H9 (cell line): ENCODE measurements around the gene DDX1. TPM values are rescaled to one million over a fixed set of nuclear protein-coding genes. Genes with fewer than 3 reads are reported as not detected.

Source experiments
- DNase-seq: peaks from one replicate; pipeline ENCODE4 v3.0.0-alpha.2; 2017
- H2AFZ ChIP-seq: one replicate; pipeline ENCODE4 v1.6.1; 2013; ENCODE audit warnings: mild to moderate bottlenecking, low read length, control low read depth, moderate library complexity
- H2AK5ac ChIP-seq: 2 replicates; pipeline ENCODE4 v1.6.1; 2013; ENCODE audit warnings: low read length, control low read depth, mixed read lengths; ENCODE audit not compliant: insufficient read length
- H2BK120ac ChIP-seq: one replicate; pipeline ENCODE4 v1.6.1; 2013; ENCODE audit warnings: low read depth, mild to moderate bottlenecking, low read length, control low read depth, inconsistent platforms; ENCODE audit not compliant: poor library complexity, severe bottlenecking
- H2BK12ac ChIP-seq: 2 replicates; pipeline ENCODE4 v1.6.1; 2013; ENCODE audit warnings: low read length, control low read depth, mixed read lengths, low read depth; ENCODE audit not compliant: insufficient read length
- H2BK15ac ChIP-seq: 2 replicates; pipeline ENCODE4 v1.6.1; 2013; ENCODE audit warnings: low read depth, low read length, control low read depth
- H2BK20ac ChIP-seq: one replicate; pipeline ENCODE4 v1.6.1; 2013; ENCODE audit warnings: low read depth, mild to moderate bottlenecking, low read length, control low read depth, inconsistent platforms; ENCODE audit not compliant: poor library complexity, severe bottlenecking
- H2BK5ac ChIP-seq: 2 replicates; pipeline ENCODE4 v1.6.1; 2013; ENCODE audit warnings: low read length, control low read depth, mixed read lengths; ENCODE audit not compliant: insufficient read length
- H3K14ac ChIP-seq: 2 replicates; pipeline ENCODE4 v1.6.1; 2013; ENCODE audit warnings: low read length, control low read depth; ENCODE audit not compliant: insufficient read depth
- H3K18ac ChIP-seq: 2 replicates; pipeline ENCODE4 v1.6.1; 2013; ENCODE audit warnings: low read depth, mild to moderate bottlenecking, mixed read lengths, low read length, control low read depth; ENCODE audit not compliant: insufficient read length
- H3K23ac ChIP-seq: 2 replicates; pipeline ENCODE4 v1.6.1; 2013; ENCODE audit warnings: low read length, control low read depth, mixed read lengths, low read depth; ENCODE audit not compliant: insufficient read length
- H3K23me2 ChIP-seq: 2 replicates; pipeline ENCODE4 v1.6.1; 2013; ENCODE audit warnings: low read depth, mild to moderate bottlenecking, mixed read lengths, low read length, control low read depth; ENCODE audit not compliant: insufficient read length, poor library complexity, severe bottlenecking
- H3K27ac ChIP-seq: 2 replicates; pipeline ENCODE4 v1.5.1; 2013; ENCODE audit warnings: low read length, control low read depth, mixed read lengths, low read depth; ENCODE audit not compliant: insufficient read length
- H3K27me3 ChIP-seq: 2 replicates; pipeline ENCODE4 v1.6.1; 2013; ENCODE audit warnings: low read length, control low read depth, inconsistent platforms; ENCODE audit not compliant: insufficient read depth
- H3K4ac ChIP-seq: 2 replicates; pipeline ENCODE4 v1.6.1; 2013; ENCODE audit warnings: low read depth, mild to moderate bottlenecking, control low read depth, inconsistent platforms, low read length, moderate library complexity
- H3K4me1 ChIP-seq: 2 replicates; pipeline ENCODE4 v1.6.1; 2013; ENCODE audit warnings: low read length, control low read depth, inconsistent platforms; ENCODE audit not compliant: insufficient read depth
- H3K4me2 ChIP-seq: 2 replicates; pipeline ENCODE4 v1.6.1; 2013; ENCODE audit warnings: low read length, control low read depth, mixed read lengths; ENCODE audit not compliant: insufficient read length, insufficient read depth
- H3K56ac ChIP-seq: 2 replicates; pipeline ENCODE4 v1.6.1; 2013; ENCODE audit warnings: low read depth, mild to moderate bottlenecking, mixed read lengths, low read length, control low read depth; ENCODE audit not compliant: insufficient read length
- H3K79me1 ChIP-seq: 2 replicates; pipeline ENCODE4 v1.6.1; 2013; ENCODE audit warnings: low read depth, mild to moderate bottlenecking, moderate library complexity, low read length, control low read depth, inconsistent platforms; ENCODE audit not compliant: insufficient read depth, poor library complexity, severe bottlenecking
- H3K79me2 ChIP-seq: 2 replicates; pipeline ENCODE4 v1.6.1; 2013; ENCODE audit warnings: low read length, control low read depth, inconsistent platforms; ENCODE audit not compliant: insufficient read depth
- H3K9ac ChIP-seq: 2 replicates; pipeline ENCODE4 v1.6.1; 2013; ENCODE audit warnings: low read length, control low read depth, mixed read lengths; ENCODE audit not compliant: insufficient read length; ENCODE audit errors: extremely low read depth
- H3K9me3 ChIP-seq: one replicate; pipeline ENCODE4 v1.6.1; 2013; ENCODE audit warnings: low read depth, low read length, inconsistent platforms; ENCODE audit not compliant: control insufficient read depth
- H3T11ph ChIP-seq: one replicate; pipeline ENCODE4 v1.6.1; 2013; ENCODE audit warnings: mild to moderate bottlenecking, low read length, control low read depth, inconsistent platforms
- H4K20me1 ChIP-seq: one replicate; pipeline ENCODE4 v1.6.1; 2013; ENCODE audit not compliant: control insufficient read depth, insufficient read length, insufficient read depth
- H4K5ac ChIP-seq: 2 replicates; pipeline ENCODE4 v1.6.1; 2013; ENCODE audit warnings: low read depth, mild to moderate bottlenecking, mixed read lengths, low read length, control low read depth; ENCODE audit not compliant: insufficient read length
- H4K8ac ChIP-seq: replicated peaks from 2 replicates; pipeline ENCODE4 v1.6.1; 2013; ENCODE audit warnings: low read length, control low read depth, mixed read lengths, low read depth; ENCODE audit not compliant: insufficient read length
- H4K91ac ChIP-seq: 2 replicates; pipeline ENCODE4 v1.6.1; 2013; ENCODE audit warnings: low read depth, mild to moderate bottlenecking, moderate library complexity, mixed read lengths, low read length, control low read depth; ENCODE audit not compliant: insufficient read length
- H3K27ac Mint-ChIP-seq, 3 experiments: 2 replicates in 2 of 3; 3 replicates in 1 of 3; pipeline ENCODE4 v1.8.0; 2020 to 2021; ENCODE audit warnings: mixed read lengths in 3 of 3, mild to moderate bottlenecking in 1 of 3, moderate library complexity in 1 of 3
- H3K27me3 Mint-ChIP-seq: 2 replicates; pipeline ENCODE4 v1.8.0; 2021; ENCODE audit warnings: low read depth, mild to moderate bottlenecking, moderate library complexity, mixed read lengths
- H3K36me3 Mint-ChIP-seq, 3 experiments: 2 replicates in 2 of 3; 3 replicates in 1 of 3; pipeline ENCODE4 v1.8.0; 2020 to 2021; ENCODE audit warnings: low read depth in 3 of 3, mixed read lengths in 3 of 3; ENCODE audit not compliant: insufficient read depth in 1 of 3
- H3K4me1 Mint-ChIP-seq, 2 experiments: 2 replicates each; pipeline ENCODE4 v1.8.0; 2020; ENCODE audit warnings: mixed read lengths in 2 of 2
- H3K4me3 Mint-ChIP-seq, 2 experiments: 2 replicates in 1 of 2; 3 replicates in 1 of 2; pipeline ENCODE4 v1.8.0; 2020 to 2021; ENCODE audit warnings: mild to moderate bottlenecking in 2 of 2, mixed read lengths in 2 of 2, moderate library complexity in 1 of 2
- H3K9me3 Mint-ChIP-seq, 2 experiments: 2 replicates in 1 of 2; 3 replicates in 1 of 2; pipeline ENCODE4 v1.8.0; 2020; ENCODE audit warnings: mild to moderate bottlenecking in 2 of 2, mixed read lengths in 2 of 2, moderate library complexity in 1 of 2
- WGBS: extraction: QIAGEN DNeasy Blood & Tissue Kit; methylation state at CpG from one replicate; pipeline ENCODE4 v1.1.7; 2013; ENCODE audit warnings: missing lambda C conversion rate, low lambda C conversion rate, mixed read lengths; ENCODE audit not compliant: insufficient read length; ENCODE audit errors: extremely low coverage; 5-methylcytosine and 5-hydroxymethylcytosine counted together
- total RNA-seq: library from RNA; stranded (reverse); gene quantifications from 2 replicates; pipeline ENCODE4 v1.2.1, GENCODE V29; 2021
- TF ChIP-seq, protein P1 (sequence below): fragments of 200-600 bp; sonication (generic); conservative IDR thresholded peaks from 3 replicates; pipeline ENCODE4 v1.8.0; 2021; ENCODE audit warnings: antibody characterized with exemption, mild to moderate bottlenecking

The DDX1 gene
- total RNA-seq, 1 experiment from 2014 or later = 120 TPM

DNA sequence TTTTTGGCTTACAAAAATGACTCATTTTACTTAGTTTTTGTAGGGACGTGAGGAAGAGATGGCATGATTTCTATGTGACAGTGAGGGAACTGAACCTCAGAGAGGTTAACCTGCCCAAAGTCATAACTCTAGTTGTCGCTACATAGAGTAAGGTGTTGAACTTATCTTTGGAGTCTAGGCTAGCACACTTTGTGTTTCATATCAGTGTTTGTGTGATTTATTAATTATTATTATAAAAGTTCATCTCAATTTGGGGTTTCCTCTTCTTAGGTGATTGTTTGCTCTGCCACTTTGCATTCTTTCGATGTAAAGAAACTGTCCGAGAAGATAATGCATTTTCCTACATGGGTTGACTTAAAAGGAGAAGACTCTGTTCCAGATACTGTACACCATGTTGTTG is 28.3 kb downstream of the DDX1 start:
- H2AFZ ChIP-seq = no peak overlapping the region
- no peak overlapping the region for H3K18ac ChIP-seq
- H2BK15ac ChIP-seq = no peak overlapping the region
- H3K9me3 Mint-ChIP-seq = no peaks in the 10 kb centered on the region
- no peaks in the 10 kb centered on the region for H3K27me3 ChIP-seq
- no peak overlapping the region for H3K27ac Mint-ChIP-seq
- no peak overlapping the region for H3K14ac ChIP-seq
- H3K4me2 ChIP-seq = no peak overlapping the region
- no CpG with 5 or more reads among the region's 4 CpGs for WGBS
- no peak overlapping the region for H4K91ac ChIP-seq
- no peak overlapping the region for H3K23ac ChIP-seq
- H4K8ac ChIP-seq = no peak overlapping the region
- no peak overlapping the region for H2AK5ac ChIP-seq
- no peaks in the 10 kb centered on the region for H3K79me1 ChIP-seq
- no peak overlapping the region for H3K4ac ChIP-seq
- H3K27me3 Mint-ChIP-seq = no peaks in the 10 kb centered on the region
- H3K36me3 Mint-ChIP-seq = peaks cover 24 to 74% (median 57%) of the 10 kb centered on the region in 3 experiments; a peak in 6 of 7 replicates
- no peak overlapping the region for H2BK120ac ChIP-seq
- H3K27ac ChIP-seq = no peak overlapping the region
- no peaks in the 10 kb centered on the region for H3K4me1 Mint-ChIP-seq
- TF ChIP-seq, protein P1, sequence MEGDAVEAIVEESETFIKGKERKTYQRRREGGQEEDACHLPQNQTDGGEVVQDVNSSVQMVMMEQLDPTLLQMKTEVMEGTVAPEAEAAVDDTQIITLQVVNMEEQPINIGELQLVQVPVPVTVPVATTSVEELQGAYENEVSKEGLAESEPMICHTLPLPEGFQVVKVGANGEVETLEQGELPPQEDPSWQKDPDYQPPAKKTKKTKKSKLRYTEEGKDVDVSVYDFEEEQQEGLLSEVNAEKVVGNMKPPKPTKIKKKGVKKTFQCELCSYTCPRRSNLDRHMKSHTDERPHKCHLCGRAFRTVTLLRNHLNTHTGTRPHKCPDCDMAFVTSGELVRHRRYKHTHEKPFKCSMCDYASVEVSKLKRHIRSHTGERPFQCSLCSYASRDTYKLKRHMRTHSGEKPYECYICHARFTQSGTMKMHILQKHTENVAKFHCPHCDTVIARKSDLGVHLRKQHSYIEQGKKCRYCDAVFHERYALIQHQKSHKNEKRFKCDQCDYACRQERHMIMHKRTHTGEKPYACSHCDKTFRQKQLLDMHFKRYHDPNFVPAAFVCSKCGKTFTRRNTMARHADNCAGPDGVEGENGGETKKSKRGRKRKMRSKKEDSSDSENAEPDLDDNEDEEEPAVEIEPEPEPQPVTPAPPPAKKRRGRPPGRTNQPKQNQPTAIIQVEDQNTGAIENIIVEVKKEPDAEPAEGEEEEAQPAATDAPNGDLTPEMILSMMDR = no peak
- no peak overlapping the region for H2BK5ac ChIP-seq
- H3K56ac ChIP-seq = no peak overlapping the region
- H4K20me1 ChIP-seq = no peaks in the 10 kb centered on the region
- H3K9me3 ChIP-seq = no peaks in the 10 kb centered on the region
- H3K23me2 ChIP-seq = no peaks in the 10 kb centered on the region
- H3K9ac ChIP-seq = no peak overlapping the region
- H3K79me2 ChIP-seq = no peaks in the 10 kb centered on the region
- no peak overlapping the region for H2BK12ac ChIP-seq
- H2BK20ac ChIP-seq = no peak overlapping the region
- DNase-seq = no peak
- H4K5ac ChIP-seq = no peak overlapping the region
- H3K4me1 ChIP-seq = no peaks in the 10 kb centered on the region
- H3T11ph ChIP-seq = no peak overlapping the region
- no peak overlapping the region; a peak in 1 of 5 replicates for H3K4me3 Mint-ChIP-seq
